HL-60 (cell line): ENCODE measurements around the gene FEM1A.

ENCODE experiments used
- GABPA ChIP-seq: IDR thresholded peaks from 2 replicates; pipeline ENCODE4 v1.6.1; 2012; ENCODE audit warnings: low read depth
- POLR2AphosphoS5 ChIP-seq: IDR thresholded peaks from 2 replicates; pipeline ENCODE4 v1.6.1; 2012; ENCODE audit warnings: low read depth
- SPI1 ChIP-seq: IDR thresholded peaks from 2 replicates; pipeline ENCODE4 v1.6.1; 2012; ENCODE audit warnings: low read depth, mild to moderate bottlenecking, borderline replicate concordance
- TF ChIP-seq, protein P1 (sequence below): IDR thresholded peaks from one replicate; pipeline ENCODE4 v1.5.1; 2011; ENCODE audit warnings: low read length, control low read depth, inconsistent platforms; ENCODE audit not compliant: insufficient read depth

DNA sequence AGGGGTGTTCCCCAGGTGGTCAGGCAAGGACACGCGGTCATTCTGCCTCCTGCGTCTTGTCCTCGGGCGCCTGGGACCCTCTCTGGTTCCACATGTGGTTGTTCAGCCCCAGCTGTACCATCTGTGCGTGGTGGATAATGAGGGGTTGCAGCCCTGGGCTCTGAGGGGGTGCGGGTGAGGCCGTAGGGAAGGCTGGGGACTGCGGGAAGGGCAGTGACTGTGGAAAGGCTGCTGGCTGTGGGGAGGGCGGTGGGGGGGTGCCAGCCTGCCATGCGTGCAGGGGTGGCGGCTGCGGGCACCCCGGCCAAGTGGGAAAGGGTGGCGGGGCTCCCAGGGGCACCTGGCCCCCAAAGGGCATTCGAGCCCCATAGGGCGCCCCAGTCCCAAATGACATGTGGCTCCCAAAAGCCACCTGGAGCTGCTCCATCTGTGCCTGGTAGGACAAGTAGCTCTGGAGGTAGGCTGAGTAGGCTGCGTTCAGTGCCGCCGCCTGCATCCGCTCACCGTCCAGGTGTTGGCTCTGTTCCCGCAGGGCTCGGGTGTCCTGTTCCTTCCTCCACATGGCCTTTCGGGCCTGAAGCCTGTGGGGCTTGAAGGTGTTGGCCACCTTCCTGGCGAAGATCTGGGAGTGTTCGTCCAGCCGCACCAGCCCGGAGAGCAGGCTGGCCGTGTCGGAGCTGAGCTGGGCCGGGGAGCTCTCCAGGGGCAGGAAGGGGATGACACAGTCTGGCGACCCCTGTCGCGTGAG, 24.8 kb downstream of the FEM1A start:
- TF ChIP-seq, protein P1, sequence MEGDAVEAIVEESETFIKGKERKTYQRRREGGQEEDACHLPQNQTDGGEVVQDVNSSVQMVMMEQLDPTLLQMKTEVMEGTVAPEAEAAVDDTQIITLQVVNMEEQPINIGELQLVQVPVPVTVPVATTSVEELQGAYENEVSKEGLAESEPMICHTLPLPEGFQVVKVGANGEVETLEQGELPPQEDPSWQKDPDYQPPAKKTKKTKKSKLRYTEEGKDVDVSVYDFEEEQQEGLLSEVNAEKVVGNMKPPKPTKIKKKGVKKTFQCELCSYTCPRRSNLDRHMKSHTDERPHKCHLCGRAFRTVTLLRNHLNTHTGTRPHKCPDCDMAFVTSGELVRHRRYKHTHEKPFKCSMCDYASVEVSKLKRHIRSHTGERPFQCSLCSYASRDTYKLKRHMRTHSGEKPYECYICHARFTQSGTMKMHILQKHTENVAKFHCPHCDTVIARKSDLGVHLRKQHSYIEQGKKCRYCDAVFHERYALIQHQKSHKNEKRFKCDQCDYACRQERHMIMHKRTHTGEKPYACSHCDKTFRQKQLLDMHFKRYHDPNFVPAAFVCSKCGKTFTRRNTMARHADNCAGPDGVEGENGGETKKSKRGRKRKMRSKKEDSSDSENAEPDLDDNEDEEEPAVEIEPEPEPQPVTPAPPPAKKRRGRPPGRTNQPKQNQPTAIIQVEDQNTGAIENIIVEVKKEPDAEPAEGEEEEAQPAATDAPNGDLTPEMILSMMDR: no peak
- TF ChIP-seq POLR2AphosphoS5 (no peak), SPI1 (no peak), GABPA (no peak)
